Fibroblast of mammary gland (primary cell): ENCODE measurements around the gene VPS13A.

Experiments
- DNase-seq: peaks from one replicate; pipeline ENCODE4 v3.0.0-alpha.2; 2010; ENCODE audit warnings: low read depth
- H3K4me3 ChIP-seq: 2 replicates; pipeline ENCODE4 v1.5.1; 2011; ENCODE audit warnings: low read depth, mild to moderate bottlenecking, low read length, moderate library complexity; ENCODE audit not compliant: control insufficient read depth
- TF ChIP-seq, protein P1 (sequence below): conservative IDR thresholded peaks from 2 replicates; pipeline ENCODE4 v1.5.1; 2011; ENCODE audit warnings: low read depth, low read length, inconsistent platforms; ENCODE audit not compliant: control insufficient read depth, insufficient read depth

Gene VPS13A

DNA sequence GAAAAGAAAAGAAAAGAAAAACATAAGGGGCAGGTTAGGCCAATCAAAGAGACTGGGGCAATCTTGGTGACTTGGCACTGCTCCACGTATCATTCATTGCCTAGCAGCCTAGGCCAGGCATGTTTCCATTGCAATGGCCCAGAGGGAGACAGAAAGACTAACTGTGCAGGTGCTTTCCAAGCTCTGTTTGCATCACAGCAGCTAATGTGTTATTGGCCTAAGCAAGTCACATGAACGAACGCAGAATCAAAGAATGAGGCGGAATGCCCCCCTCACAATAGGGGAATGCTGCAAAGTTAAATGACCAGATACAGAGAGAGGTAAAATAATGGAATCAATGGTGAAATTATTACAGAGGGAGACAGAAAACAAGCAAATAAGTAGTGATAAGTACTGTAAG is 11.1 kb upstream of the VPS13A start:
- no peak overlapping the region for H3K4me3 ChIP-seq
- TF ChIP-seq, protein P1, sequence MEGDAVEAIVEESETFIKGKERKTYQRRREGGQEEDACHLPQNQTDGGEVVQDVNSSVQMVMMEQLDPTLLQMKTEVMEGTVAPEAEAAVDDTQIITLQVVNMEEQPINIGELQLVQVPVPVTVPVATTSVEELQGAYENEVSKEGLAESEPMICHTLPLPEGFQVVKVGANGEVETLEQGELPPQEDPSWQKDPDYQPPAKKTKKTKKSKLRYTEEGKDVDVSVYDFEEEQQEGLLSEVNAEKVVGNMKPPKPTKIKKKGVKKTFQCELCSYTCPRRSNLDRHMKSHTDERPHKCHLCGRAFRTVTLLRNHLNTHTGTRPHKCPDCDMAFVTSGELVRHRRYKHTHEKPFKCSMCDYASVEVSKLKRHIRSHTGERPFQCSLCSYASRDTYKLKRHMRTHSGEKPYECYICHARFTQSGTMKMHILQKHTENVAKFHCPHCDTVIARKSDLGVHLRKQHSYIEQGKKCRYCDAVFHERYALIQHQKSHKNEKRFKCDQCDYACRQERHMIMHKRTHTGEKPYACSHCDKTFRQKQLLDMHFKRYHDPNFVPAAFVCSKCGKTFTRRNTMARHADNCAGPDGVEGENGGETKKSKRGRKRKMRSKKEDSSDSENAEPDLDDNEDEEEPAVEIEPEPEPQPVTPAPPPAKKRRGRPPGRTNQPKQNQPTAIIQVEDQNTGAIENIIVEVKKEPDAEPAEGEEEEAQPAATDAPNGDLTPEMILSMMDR = no peak
- DNase-seq = no peak

DNA sequence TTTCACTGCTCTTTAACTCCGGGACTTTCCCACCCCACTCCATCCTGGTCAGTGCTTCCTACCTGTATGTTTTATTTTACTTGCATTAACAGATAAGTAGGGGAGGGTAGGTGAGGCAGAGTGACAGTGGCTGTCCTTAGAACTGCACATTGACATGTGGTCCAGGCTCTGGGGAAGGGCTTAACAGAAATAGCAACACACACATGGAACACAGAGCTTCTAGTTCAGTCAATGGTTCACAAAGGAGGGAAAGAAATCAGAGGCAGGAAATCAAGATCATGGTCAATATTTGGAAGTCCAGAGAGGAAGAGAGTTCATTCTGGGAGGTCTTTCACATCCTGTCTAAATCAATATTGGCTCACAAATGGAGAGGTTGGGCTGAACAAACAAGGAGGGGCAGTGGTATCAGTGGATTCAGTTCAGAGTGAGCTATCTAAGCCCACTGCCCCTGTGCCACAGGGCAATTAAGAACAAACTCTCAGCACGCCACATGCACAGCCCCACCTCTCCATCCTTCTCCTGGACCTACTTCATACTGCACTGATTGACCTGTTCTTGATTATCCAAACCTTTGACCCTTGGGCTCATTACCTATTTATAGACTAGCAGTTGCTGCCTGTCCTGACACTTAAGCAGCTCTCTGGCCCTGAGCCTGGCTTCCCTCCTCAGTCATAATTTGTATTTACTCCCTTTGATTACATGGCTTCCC is 6.2 kb upstream of the VPS13A start:
- TF ChIP-seq, protein P1 = no peak
- DNase-seq = no peak
- H3K4me3 ChIP-seq = no peak overlapping the region

DNA sequence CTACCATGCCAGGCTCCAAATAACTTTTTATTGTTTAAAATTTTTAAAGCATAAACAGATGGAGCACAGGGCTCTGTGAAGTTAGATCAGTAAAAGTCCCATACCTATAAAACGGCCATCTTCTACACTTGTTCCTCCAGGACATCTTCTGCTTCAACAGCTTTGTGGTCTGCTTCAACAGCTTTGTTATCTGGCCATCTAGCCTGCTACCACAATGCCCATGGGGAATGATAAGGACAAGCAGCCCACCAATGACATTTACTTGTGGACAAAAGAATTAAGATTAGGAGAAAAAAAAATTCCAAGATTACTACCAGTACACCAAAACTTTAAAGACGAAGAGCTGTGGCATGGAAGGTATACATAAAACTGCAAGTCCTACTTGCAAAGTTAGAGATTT is 2.2 kb upstream of the VPS13A start:
- no peak overlapping the region for H3K4me3 ChIP-seq
- no peak for DNase-seq
- TF ChIP-seq, protein P1 = no peak

DNA sequence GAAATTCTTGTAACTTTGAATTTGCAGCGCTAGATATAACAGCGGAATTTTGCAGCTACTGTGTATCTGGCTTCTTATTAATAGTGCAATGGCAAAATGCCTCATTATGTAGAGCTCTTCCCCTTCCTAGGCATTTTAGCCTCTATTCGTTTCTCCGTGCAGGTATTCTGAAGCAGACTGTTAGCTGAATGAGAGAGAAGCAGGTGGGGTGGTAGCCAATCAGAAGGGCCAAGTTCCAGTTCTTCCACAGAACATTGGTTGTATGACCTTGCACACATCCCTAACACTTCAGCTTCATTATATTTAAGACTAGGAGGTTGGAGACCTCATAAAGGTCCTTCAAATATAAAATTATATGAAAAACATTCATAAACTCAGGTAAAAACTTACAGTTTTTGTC is 1.2 kb upstream of the VPS13A start:
- H3K4me3 ChIP-seq = no peak overlapping the region
- DNase-seq = no peak
- TF ChIP-seq, protein P1 = no peak

DNA sequence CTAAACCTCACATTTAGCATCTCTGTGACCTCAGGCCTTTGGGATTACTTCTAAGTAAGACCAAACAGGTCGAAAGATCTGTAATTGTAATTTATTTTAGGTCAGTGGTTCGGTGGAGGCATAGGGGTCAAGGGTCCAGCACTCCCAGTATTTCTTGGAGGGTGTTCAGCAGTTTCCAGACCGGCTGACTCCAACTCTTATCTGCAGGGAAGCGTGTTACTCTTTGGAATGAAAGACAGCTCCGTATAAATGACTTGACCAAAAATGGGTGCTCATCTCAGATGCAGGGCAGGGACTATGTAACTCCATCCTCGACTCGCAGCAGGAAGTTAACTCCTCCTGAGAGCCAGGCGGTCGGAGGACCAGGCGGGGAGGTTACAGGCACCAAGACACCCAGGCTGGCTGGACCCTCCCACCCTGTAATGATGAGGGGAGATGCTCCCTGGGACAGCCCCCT is 620 bp upstream of the VPS13A start:
- H3K4me3 ChIP-seq = peak overlapping the region; percentile 79
- no peak for DNase-seq
- TF ChIP-seq, protein P1 = no peak

DNA sequence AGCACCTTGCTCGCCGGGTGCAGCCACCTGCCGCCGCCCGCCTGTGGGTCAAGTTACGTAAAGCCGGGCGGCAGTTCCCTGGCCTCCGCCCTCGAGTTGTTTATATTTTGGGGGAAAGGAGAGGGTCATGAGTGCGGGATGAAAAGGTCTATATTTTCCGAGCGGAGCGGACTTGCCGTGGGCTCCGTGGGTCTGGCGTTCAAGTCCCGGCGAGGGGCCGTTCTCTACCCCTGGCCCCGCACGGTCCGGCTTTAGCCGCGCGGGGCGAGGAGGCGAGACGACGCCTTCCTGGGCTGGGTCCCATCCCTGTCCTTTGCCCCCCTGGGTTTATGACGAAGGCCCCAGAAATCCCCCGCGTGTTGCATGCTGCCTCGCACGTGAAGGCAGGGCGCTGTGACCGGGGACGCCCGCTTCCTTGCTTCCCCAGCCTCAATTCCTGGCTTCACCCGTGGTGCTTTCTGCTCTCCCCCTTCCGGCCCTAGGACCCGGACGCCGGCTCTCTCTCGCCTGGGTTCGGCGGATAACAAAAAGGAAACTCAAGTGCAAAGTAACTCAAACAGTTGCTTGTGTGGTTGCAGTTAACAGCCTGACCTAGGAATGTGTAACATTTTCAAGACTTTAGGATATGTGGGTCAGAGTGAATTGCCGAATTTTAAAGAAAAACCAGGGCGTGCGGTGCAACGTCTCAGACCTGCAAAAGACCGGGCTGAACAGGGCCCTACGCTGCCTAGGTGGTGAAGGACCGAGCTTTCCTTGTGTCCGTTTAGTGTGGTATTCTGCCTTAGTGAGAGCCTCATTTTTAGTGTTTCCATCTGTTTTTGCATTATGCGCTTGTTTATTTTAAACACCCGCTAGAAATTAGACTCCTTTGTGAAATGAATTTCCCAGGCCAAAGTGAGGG is 810 bp downstream of the VPS13A start:
- peak overlapping the region; percentile 79 for H3K4me3 ChIP-seq
- TF ChIP-seq, protein P1 = no peak
- DNase-seq = peak; percentile 14
